Panc1 (cell line): Measurements from ENCODE around the gene CASQ1. TPM values are rescaled to one million over a fixed set of nuclear protein-coding genes. Genes with fewer than 3 reads are reported as not detected.

Source experiments
- ATAC-seq: fragments of 200-7000 bp; cut with Tn5 transposase; 2 replicates; pipeline ENCODE4 v1.9.1; 2020; ENCODE audit warnings: mild to moderate bottlenecking, moderate library complexity
- BruUV-seq: library from RNA; stranded (reverse); fragments of 400-500 nt; replicated peaks from 2 replicates; lab custom pipeline; 2021; lab: Mats Ljungman, UMichigan
- CTCF ChIA-PET: fragments of 300-600 bp; sonication (Branson Sonifier 250); formaldehyde crosslinking; loops from one replicate; lab custom pipeline; 2022; ENCODE audit warnings: antibody characterized with exemption; lab: Charles Lee
- POLR2A ChIA-PET: fragments of 300-600 bp; sonication (Branson Sonifier 250); formaldehyde crosslinking; loops from one replicate; lab custom pipeline; 2022; ENCODE audit warnings: antibody characterized with exemption; lab: Charles Lee
- DNase-seq: peaks from one replicate; pipeline ENCODE4 v3.0.0-alpha.2; 2010; ENCODE audit warnings: low read depth, low spot score
- H3K27ac ChIP-seq: 2 replicates; pipeline ENCODE4 v1.5.1; 2011; ENCODE audit warnings: mild to moderate bottlenecking, low read length, inconsistent platforms
- H3K27me3 ChIP-seq: fragments of 200-500 bp; sonication (Bioruptor generic); 2 replicates; pipeline ENCODE4 v1.6.0; 2014; ENCODE audit warnings: low read length, inconsistent platforms; ENCODE audit not compliant: control insufficient read depth, insufficient read depth
- H3K36me3 ChIP-seq: fragments of 200-500 bp; sonication (Bioruptor generic); 2 replicates; pipeline ENCODE4 v1.5.1; 2014; ENCODE audit warnings: inconsistent platforms, mild to moderate bottlenecking, low read length, moderate library complexity; ENCODE audit not compliant: control insufficient read depth, insufficient read depth
- H3K4me1 ChIP-seq: 2 replicates; pipeline ENCODE4 v1.5.1; 2011; ENCODE audit warnings: inconsistent platforms, mild to moderate bottlenecking, low read length, moderate library complexity; ENCODE audit not compliant: control insufficient read depth, insufficient read depth
- H3K4me3 ChIP-seq, 2 experiments: 2 replicates each; pipeline ENCODE4 v1.5.1; 2011 to 2012; ENCODE audit warnings: low read depth in 2 of 2, low read length in 2 of 2, mild to moderate bottlenecking in 2 of 2, inconsistent platforms in 1 of 2, moderate library complexity in 1 of 2
- H3K9me3 ChIP-seq: fragments of 200-500 bp; sonication (Bioruptor generic); 2 replicates; pipeline ENCODE4 v1.5.1; 2014; ENCODE audit warnings: low read depth, mild to moderate bottlenecking, inconsistent platforms, low read length, moderate library complexity; ENCODE audit not compliant: control insufficient read depth, insufficient read depth
- CTCF ChIP-seq: fragments of 450-650 bp; IDR thresholded peaks from 2 replicates; pipeline ENCODE4 v1.5.1; 2017; ENCODE audit warnings: mild to moderate bottlenecking
- POLR2AphosphoS5 ChIP-seq: IDR thresholded peaks from 2 replicates; pipeline ENCODE4 v1.6.1; 2012; ENCODE audit warnings: mild to moderate bottlenecking, low read depth, low read length, moderate library complexity
- REST ChIP-seq, 2 experiments: IDR thresholded peaks; 2 replicates each; pipeline ENCODE4 v1.6.1; 2011 to 2012; ENCODE audit warnings: low read depth in 2 of 2, control low read depth in 1 of 2, low read length in 1 of 2, mild to moderate bottlenecking in 1 of 2, moderate library complexity in 1 of 2; ENCODE audit not compliant: insufficient read depth in 1 of 2
- SIN3A ChIP-seq: IDR thresholded peaks from 2 replicates; pipeline ENCODE4 v1.6.1; 2012; ENCODE audit warnings: low read depth, mild to moderate bottlenecking, low read length, moderate library complexity, borderline replicate concordance; ENCODE audit not compliant: insufficient read depth
- TCF7L2 ChIP-seq: IDR thresholded peaks from 2 replicates; pipeline ENCODE4 v1.6.1; 2011; ENCODE audit warnings: mild to moderate bottlenecking, low read depth, low read length, inconsistent platforms
- in situ Hi-C: cut with HindIII; loops from 2 replicates; pipeline ENCODE4 v1.10.0; 2016; ENCODE audit warnings: low sequenced_read_pairs, low pct_unique_long_range_greater_than_20kb
- intact Hi-C: fragments of 100-400 bp; cut with micrococcal nuclease; formaldehyde crosslinking; loops from one replicate; pipeline ENCODE4 v1.10.0; 2022; ENCODE audit not compliant: unreplicated experiment
- total RNA-seq: library from RNA; stranded (reverse); gene quantifications from one replicate; pipeline ENCODE4 v1.2.1, GENCODE V29; 2021; ENCODE audit not compliant: unreplicated experiment

CASQ1 gene
- total RNA-seq, 1 experiment from 2014 or later, result not detected

- Histone ChIP-seq H3K27me3 (no peaks in the 10 kb centered on the region), H3K27ac (no peak overlapping the region), H3K4me3 (no peak overlapping the region), H3K9me3 (no peaks in the 10 kb centered on the region), H3K36me3 (peaks cover 5% of the 10 kb centered on the region), H3K4me1 (peaks cover 17% of the 10 kb centered on the region)
- no peak for TF ChIP-seq POLR2AphosphoS5
- no peak for TF ChIP-seq TCF7L2
- no peak for TF ChIP-seq CTCF
- TF ChIP-seq SIN3A, result no peak
- TF ChIP-seq REST (IDR thresholded peaks at IDR 0.05; ENCODE audit: insufficient read depth in 1 of 2, low read depth in 2 of 2, low read length in 1 of 2), result no peak
- ChIA-PET POLR2A (no interaction called here), CTCF (interaction anchor here (0.6 to 1.4 kb wide), 2 partner anchors 15 to 17 kb away, joined by 3 read pairs; no protein-coding TSS in a partner anchor)
- BruUV-seq, result no TSS peak
- ATAC-seq, result no peak
- DNase-seq, result no peak
- intact Hi-C loops, result no loop called here
- in situ Hi-C loops, result no loop called here
Measured at GRCh38 chr1:160207771-160208556, 17.6 kb downstream of the CASQ1 start.

GRCh38 chr1:160208557-160209320, 18.4 kb downstream of the CASQ1 start:
- DNase-seq, result no peak
- Histone ChIP-seq H3K4me1 (peaks cover 17% of the 10 kb centered on the region), H3K9me3 (no peaks in the 10 kb centered on the region), H3K4me3 (no peak overlapping the region), H3K27ac (no peak overlapping the region), H3K36me3 (peaks cover 5% of the 10 kb centered on the region), H3K27me3 (no peaks in the 10 kb centered on the region)
- BruUV-seq, result no TSS peak
- in situ Hi-C loops, result no loop called here
- intact Hi-C loops, result no loop called here
- CTCF ChIA-PET, result interaction anchor here (0.6 to 1.4 kb wide), 2 partner anchors 15 to 18 kb away, joined by 3 read pairs; no protein-coding TSS in a partner anchor
- TF ChIP-seq POLR2AphosphoS5, result no peak
- no peak for TF ChIP-seq TCF7L2
- no peak for TF ChIP-seq SIN3A
- TF ChIP-seq REST (IDR thresholded peaks at IDR 0.05; ENCODE audit: insufficient read depth in 1 of 2, low read depth in 2 of 2, low read length in 1 of 2), result no peak
- TF ChIP-seq CTCF, result no peak
- no peak for ATAC-seq
- POLR2A ChIA-PET, result no interaction called here
